ENCODE measurements around the gene OXTR. TPM values are rescaled to one million over a fixed set of nuclear protein-coding genes. Genes with fewer than 3 reads are reported as not detected.
"Not testable (repeated sequence)": the region's sequence is repeated elsewhere in the genome, so short reads cannot be mapped to it uniquely, and the experiment has no call there.

The OXTR gene
- polyA plus RNA-seq, 3 donors: 1.0 to 1.5 (median 1.1) TPM

- DNase-seq (ENCODE audit: extremely low read depth in 1 of 11, low read depth in 9 of 11, low spot score in 4 of 11): no peak
Measured at GRCh38 chr3:8724108-8724752, 45.2 kb downstream of the OXTR start.

- DNase-seq (ENCODE audit: extremely low read depth in 1 of 11, low read depth in 9 of 11, low spot score in 4 of 11): no peak
Measured at GRCh38 chr3:8723612-8724011, 45.8 kb downstream of the OXTR start.

- DNase-seq (ENCODE audit: extremely low read depth in 1 of 11, low read depth in 9 of 11, low spot score in 4 of 11): no peak
Measured at GRCh38 chr3:8722808-8723207, 46.6 kb downstream of the OXTR start.

- DNase-seq (ENCODE audit: extremely low read depth in 1 of 11, low read depth in 9 of 11, low spot score in 4 of 11): not testable (repeated sequence)
Measured at GRCh38 chr3:8715757-8716156, 53.7 kb downstream of the OXTR start.

GRCh38 chr3:8713901-8714759 is 55.3 kb downstream of the OXTR start:
- DNase-seq (ENCODE audit: extremely low read depth in 1 of 11, low read depth in 9 of 11, low spot score in 4 of 11): no peak

- DNase-seq (ENCODE audit: extremely low read depth in 1 of 11, low read depth in 9 of 11, low spot score in 4 of 11): no peak
Measured at GRCh38 chr3:8712908-8713255, 56.5 kb downstream of the OXTR start.

GRCh38 chr3:8712045-8712907 is 57.1 kb downstream of the OXTR start:
- no peak for DNase-seq (ENCODE audit: extremely low read depth in 1 of 11, low read depth in 9 of 11, low spot score in 4 of 11)

- DNase-seq (ENCODE audit: extremely low read depth in 1 of 11, low read depth in 9 of 11, low spot score in 4 of 11): no peak
Measured at GRCh38 chr3:8709801-8710507, 59.5 kb downstream of the OXTR start.

GRCh38 chr3:8709287-8709686 is 60.1 kb downstream of the OXTR start:
- no peak for DNase-seq (ENCODE audit: extremely low read depth in 1 of 11, low read depth in 9 of 11, low spot score in 4 of 11)

GRCh38 chr3:8705575-8705974 is 63.8 kb downstream of the OXTR start:
- DNase-seq (ENCODE audit: extremely low read depth in 1 of 11, low read depth in 9 of 11, low spot score in 4 of 11): no peak

GRCh38 chr3:8702560-8702959 is 66.9 kb downstream of the OXTR start:
- DNase-seq (ENCODE audit: extremely low read depth in 1 of 11, low read depth in 9 of 11, low spot score in 4 of 11): no peak

Other genes with a start within 250 kb of the OXTR start
- 1 to 10 TPM; 4.8 to 5.0 (median 4.9) TPM for gene SSUH2, start 124.8 kb downstream of the OXTR start, polyA plus RNA-seq (ENCODE audit: insufficient read length in 3 of 3)
- gene CAV3, start 35.8 kb downstream of the OXTR start, polyA plus RNA-seq (ENCODE audit: insufficient read length in 3 of 3): under 1 TPM; 0.34 to 0.62 (median 0.51) TPM
- gene RAD18, start 193.9 kb upstream of the OXTR start, polyA plus RNA-seq (ENCODE audit: insufficient read length in 3 of 3): 10 to 100 TPM in 2 of 3 donors, 1 to 10 TPM in 1; 9.7 to 12.4 (median 10.3) TPM

Measured in renal cortex interstitium (tissue), 11 donors.